ENCODE data around the gene LCTL. TPM values are rescaled to one million over a fixed set of nuclear protein-coding genes. Genes with fewer than 3 reads are reported as not detected.

LCTL gene
- total RNA-seq, 1 donor from 2014 or later = 12.8 TPM

DNA sequence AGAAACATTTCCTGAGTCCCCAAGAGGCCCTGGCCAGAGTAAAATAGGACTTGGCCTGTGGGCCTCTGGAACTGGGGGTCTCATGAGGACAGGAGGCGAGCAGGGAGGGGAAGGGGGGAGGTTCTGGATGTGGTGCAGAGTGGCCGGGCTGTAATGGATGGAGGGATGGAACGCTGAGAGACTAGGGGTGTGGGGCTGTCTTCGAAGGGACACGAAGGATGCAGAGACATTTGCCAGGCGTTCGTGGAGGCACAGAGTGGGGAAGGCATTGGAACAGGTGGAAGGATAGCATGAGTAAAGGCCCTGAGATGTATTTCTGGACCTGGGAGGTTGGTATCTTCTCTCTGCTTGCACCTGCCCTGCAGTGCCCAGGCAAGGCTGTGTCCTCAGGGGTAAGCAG is 2.1 kb upstream of the LCTL start:
- H3K27me3 ChIP-seq (ENCODE audit: insufficient read depth, low read length) = no peaks in the 10 kb centered on the region
- H3K4me3 Mint-ChIP-seq (ENCODE audit: unreplicated experiment) = no peak overlapping the region
- H3K9me3 ChIP-seq (ENCODE audit: insufficient read depth, low read depth, low read length) = no peaks in the 10 kb centered on the region
- no peak for TF ChIP-seq EZH2 (IDR thresholded peaks at IDR 0.05; ENCODE audit: insufficient read depth, low read length)
- TF ChIP-seq, protein P1, sequence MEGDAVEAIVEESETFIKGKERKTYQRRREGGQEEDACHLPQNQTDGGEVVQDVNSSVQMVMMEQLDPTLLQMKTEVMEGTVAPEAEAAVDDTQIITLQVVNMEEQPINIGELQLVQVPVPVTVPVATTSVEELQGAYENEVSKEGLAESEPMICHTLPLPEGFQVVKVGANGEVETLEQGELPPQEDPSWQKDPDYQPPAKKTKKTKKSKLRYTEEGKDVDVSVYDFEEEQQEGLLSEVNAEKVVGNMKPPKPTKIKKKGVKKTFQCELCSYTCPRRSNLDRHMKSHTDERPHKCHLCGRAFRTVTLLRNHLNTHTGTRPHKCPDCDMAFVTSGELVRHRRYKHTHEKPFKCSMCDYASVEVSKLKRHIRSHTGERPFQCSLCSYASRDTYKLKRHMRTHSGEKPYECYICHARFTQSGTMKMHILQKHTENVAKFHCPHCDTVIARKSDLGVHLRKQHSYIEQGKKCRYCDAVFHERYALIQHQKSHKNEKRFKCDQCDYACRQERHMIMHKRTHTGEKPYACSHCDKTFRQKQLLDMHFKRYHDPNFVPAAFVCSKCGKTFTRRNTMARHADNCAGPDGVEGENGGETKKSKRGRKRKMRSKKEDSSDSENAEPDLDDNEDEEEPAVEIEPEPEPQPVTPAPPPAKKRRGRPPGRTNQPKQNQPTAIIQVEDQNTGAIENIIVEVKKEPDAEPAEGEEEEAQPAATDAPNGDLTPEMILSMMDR (IDR thresholded peaks at IDR 0.05; ENCODE audit: insufficient read depth, low read depth, low read length) = no peak
- no peak overlapping the region for H3K27ac ChIP-seq (ENCODE audit: low read depth, low read length)
- no peak overlapping the region for H2AFZ ChIP-seq (ENCODE audit: low read depth, low read length)
- H3K27ac Mint-ChIP-seq (ENCODE audit: unreplicated experiment) = no peak overlapping the region
- H3K4me1 Mint-ChIP-seq (ENCODE audit: low read depth, unreplicated experiment) = peaks cover 23% of the 10 kb centered on the region
- peaks cover 3% of the 10 kb centered on the region for H3K9me3 Mint-ChIP-seq (ENCODE audit: unreplicated experiment)
- no peak for FAIRE-seq
- H3K4me2 ChIP-seq (ENCODE audit: low read length) = no peak overlapping the region
- DNase-seq (ENCODE audit: low read depth) = no peak
- H3K79me2 ChIP-seq (ENCODE audit: insufficient read depth, low read length) = no peaks in the 10 kb centered on the region
- H3K4me3 ChIP-seq (ENCODE audit: insufficient read depth, low read depth, low read length) = no peak overlapping the region
- H3K27me3 Mint-ChIP-seq (ENCODE audit: low read depth, unreplicated experiment) = no peaks in the 10 kb centered on the region
- H4K20me1 ChIP-seq (ENCODE audit: insufficient read depth, low read length) = no peaks in the 10 kb centered on the region
- peaks cover 5% of the 10 kb centered on the region for H3K36me3 Mint-ChIP-seq (ENCODE audit: low read depth, unreplicated experiment)
- H3K4me1 ChIP-seq (ENCODE audit: insufficient read depth, low read length) = peaks cover 22% of the 10 kb centered on the region
- no peaks in the 10 kb centered on the region for H3K36me3 ChIP-seq (ENCODE audit: insufficient read depth, low read length)
- H3K9ac ChIP-seq (ENCODE audit: low read length) = no peak overlapping the region

GRCh38 chr15:66566963-66567531 is 1.2 kb upstream of the LCTL start:
- Histone ChIP-seq H3K4me2 (ENCODE audit: low read length) (peak overlapping the region; percentile 57), H3K4me3 (ENCODE audit: insufficient read depth, low read depth, low read length) (no peak overlapping the region), H3K36me3 (ENCODE audit: insufficient read depth, low read length) (no peaks in the 10 kb centered on the region), H3K9ac (ENCODE audit: low read length) (no peak overlapping the region), H3K4me1 (ENCODE audit: insufficient read depth, low read length) (peaks cover 22% of the 10 kb centered on the region), H3K27me3 (ENCODE audit: insufficient read depth, low read length) (no peaks in the 10 kb centered on the region), H3K79me2 (ENCODE audit: insufficient read depth, low read length) (no peaks in the 10 kb centered on the region), H3K27ac (ENCODE audit: low read depth, low read length) (no peak overlapping the region), H4K20me1 (ENCODE audit: insufficient read depth, low read length) (no peaks in the 10 kb centered on the region), H2AFZ (ENCODE audit: low read depth, low read length) (peak overlapping the region; percentile 85), H3K9me3 (ENCODE audit: insufficient read depth, low read depth, low read length) (no peaks in the 10 kb centered on the region)
- H3K27ac Mint-ChIP-seq (ENCODE audit: unreplicated experiment) = no peak overlapping the region
- peaks cover 4% of the 10 kb centered on the region for H3K9me3 Mint-ChIP-seq (ENCODE audit: unreplicated experiment)
- H3K27me3 Mint-ChIP-seq (ENCODE audit: low read depth, unreplicated experiment) = no peaks in the 10 kb centered on the region
- peak overlapping the region; percentile 64 for H3K4me3 Mint-ChIP-seq (ENCODE audit: unreplicated experiment)
- peak; percentile 50 for DNase-seq (ENCODE audit: low read depth)
- peaks cover 23% of the 10 kb centered on the region for H3K4me1 Mint-ChIP-seq (ENCODE audit: low read depth, unreplicated experiment)
- peaks cover 6% of the 10 kb centered on the region for H3K36me3 Mint-ChIP-seq (ENCODE audit: low read depth, unreplicated experiment)
- FAIRE-seq = peak; percentile 65
- no peak for TF ChIP-seq EZH2 (IDR thresholded peaks at IDR 0.05; ENCODE audit: insufficient read depth, low read length)
- TF ChIP-seq, protein P1 (IDR thresholded peaks at IDR 0.05; ENCODE audit: insufficient read depth, low read depth, low read length) = peak; percentile 59

- Histone ChIP-seq H3K4me2 (ENCODE audit: low read length) (peak overlapping the region; percentile 94), H3K27me3 (ENCODE audit: insufficient read depth, low read length) (no peaks in the 10 kb centered on the region), H3K4me1 (ENCODE audit: insufficient read depth, low read length) (peaks cover 22% of the 10 kb centered on the region), H4K20me1 (ENCODE audit: insufficient read depth, low read length) (no peaks in the 10 kb centered on the region), H3K9ac (ENCODE audit: low read length) (peak overlapping the region; percentile 77), H3K4me3 (ENCODE audit: insufficient read depth, low read depth, low read length) (peak overlapping the region; percentile 53), H3K79me2 (ENCODE audit: insufficient read depth, low read length) (no peaks in the 10 kb centered on the region), H3K9me3 (ENCODE audit: insufficient read depth, low read depth, low read length) (no peaks in the 10 kb centered on the region), H2AFZ (ENCODE audit: low read depth, low read length) (peak overlapping the region; percentile 83), H3K27ac (ENCODE audit: low read depth, low read length) (peak overlapping the region; percentile 60), H3K36me3 (ENCODE audit: insufficient read depth, low read length) (no peaks in the 10 kb centered on the region)
- H3K9me3 Mint-ChIP-seq (ENCODE audit: unreplicated experiment) = peaks cover 5% of the 10 kb centered on the region
- no peak for FAIRE-seq
- H3K4me1 Mint-ChIP-seq (ENCODE audit: low read depth, unreplicated experiment) = peaks cover 23% of the 10 kb centered on the region
- peaks cover 15% of the 10 kb centered on the region for H3K36me3 Mint-ChIP-seq (ENCODE audit: low read depth, unreplicated experiment)
- DNase-seq (ENCODE audit: low read depth) = no peak
- no peak for TF ChIP-seq EZH2 (IDR thresholded peaks at IDR 0.05; ENCODE audit: insufficient read depth, low read length)
- TF ChIP-seq, protein P1 (IDR thresholded peaks at IDR 0.05; ENCODE audit: insufficient read depth, low read depth, low read length) = no peak
- peak overlapping the region; percentile 72 for H3K27ac Mint-ChIP-seq (ENCODE audit: unreplicated experiment)
- no peaks in the 10 kb centered on the region for H3K27me3 Mint-ChIP-seq (ENCODE audit: low read depth, unreplicated experiment)
- H3K4me3 Mint-ChIP-seq (ENCODE audit: unreplicated experiment) = peak overlapping the region; percentile 80
Observed at GRCh38 chr15:66565141-66565641, 607 bp downstream of the LCTL start.
